ENCODE measurements around the gene IL24.
"Not testable (repeated sequence)": the region's sequence is repeated elsewhere in the genome, so short reads cannot be mapped to it uniquely, and the experiment has no call there.

IL24 gene, protein sequence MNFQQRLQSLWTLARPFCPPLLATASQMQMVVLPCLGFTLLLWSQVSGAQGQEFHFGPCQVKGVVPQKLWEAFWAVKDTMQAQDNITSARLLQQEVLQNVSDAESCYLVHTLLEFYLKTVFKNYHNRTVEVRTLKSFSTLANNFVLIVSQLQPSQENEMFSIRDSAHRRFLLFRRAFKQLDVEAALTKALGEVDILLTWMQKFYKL

GRCh38 chr1:206897175-206897574, at the start of gene IL24:
Gene IL24 (plus strand): TSS chr1:206897443. CDS start chr1:206897833, 390 bp downstream.
- no peak for DNase-seq

- DNase-seq = no peak
Measured at GRCh38 chr1:206847946-206848345, 49.3 kb upstream of the IL24 start.

DNA sequence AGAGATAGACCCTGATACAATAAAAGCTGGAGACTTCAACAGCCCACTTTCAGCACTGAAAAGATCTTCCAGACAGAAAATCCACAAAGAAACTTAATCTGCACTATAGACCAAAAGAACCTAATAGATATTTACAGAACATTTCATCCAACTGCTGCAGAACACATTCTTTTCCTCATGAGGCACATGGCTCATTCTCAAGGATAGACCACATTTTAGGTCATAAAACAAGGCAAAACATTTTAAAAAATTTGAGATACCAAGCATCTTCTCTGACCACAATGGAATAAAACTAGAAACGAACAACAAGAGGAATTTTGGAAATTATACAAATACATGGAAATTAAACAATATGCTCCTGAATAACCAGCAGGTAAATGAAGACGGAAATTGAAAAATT, 46.8 kb upstream of the IL24 start:
- no peak for DNase-seq

- DNase-seq = no peak
Measured at GRCh38 chr1:206851341-206852010, 45.8 kb upstream of the IL24 start.

GRCh38 chr1:206852662-206853061, 44.6 kb upstream of the IL24 start:
- DNase-seq = not testable (repeated sequence)

DNA sequence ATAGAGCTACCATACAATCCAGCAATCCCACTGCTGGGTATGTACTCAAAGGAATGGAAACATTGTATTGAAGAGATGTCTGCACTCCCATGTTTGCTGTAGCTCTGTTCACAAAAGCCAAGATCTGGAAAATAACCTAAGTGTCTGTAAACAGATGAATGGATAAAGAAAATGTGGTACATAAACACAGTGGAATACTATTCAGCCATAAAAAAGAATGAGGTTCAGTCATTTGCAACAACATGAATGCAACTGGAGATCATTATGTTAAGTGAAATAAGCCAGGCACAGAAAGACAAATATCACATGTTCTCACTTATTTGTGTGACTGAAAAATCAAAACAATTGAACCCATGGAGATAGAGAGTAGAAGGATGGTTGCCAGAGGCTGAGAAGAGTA, 43.5 kb upstream of the IL24 start:
- not testable (repeated sequence) for DNase-seq

DNA sequence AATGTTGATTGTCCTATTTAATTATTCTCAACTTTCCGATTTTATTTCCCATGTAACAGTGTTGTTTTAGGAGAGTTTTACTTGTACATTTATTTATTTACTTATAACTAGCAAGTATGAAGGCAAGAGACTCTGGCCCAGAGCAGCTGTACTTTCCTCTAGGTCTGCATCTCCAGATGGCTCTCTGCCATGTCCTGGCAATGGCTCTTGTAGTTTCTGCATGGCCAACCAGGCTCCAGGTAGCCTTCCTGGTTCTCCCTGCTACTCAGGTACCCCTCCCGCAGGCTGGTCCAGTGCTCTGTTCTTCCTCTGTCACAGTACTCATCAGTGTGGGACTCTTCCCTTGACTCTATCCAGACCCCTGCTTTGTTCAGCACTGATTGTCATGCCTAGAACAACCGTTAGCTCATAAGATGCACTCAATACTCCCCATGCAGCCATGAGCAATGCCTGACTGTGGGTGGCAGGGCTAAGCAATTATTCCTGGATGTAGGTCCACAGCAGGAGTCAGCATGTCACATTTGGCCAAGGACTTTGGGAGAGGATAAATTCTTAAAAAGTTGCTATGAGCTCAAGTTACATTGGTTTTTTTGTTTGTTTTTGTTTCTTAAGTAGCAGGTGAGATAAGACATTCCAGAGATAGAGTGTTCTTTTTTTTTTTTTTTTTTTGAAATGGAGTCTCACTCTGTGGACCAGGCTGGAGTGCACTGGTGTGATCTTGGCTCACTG, 42.7 kb upstream of the IL24 start:
- DNase-seq = no peak

- no peak for DNase-seq
Measured at GRCh38 chr1:206855859-206856258, 41.4 kb upstream of the IL24 start.

- DNase-seq = no peak
Measured at GRCh38 chr1:206856674-206857464, 40.4 kb upstream of the IL24 start.

GRCh38 chr1:206859082-206859521, 38.1 kb upstream of the IL24 start:
- DNase-seq = no peak

GRCh38 chr1:206860165-206860564, 37.1 kb upstream of the IL24 start:
- no peak for DNase-seq

DNA sequence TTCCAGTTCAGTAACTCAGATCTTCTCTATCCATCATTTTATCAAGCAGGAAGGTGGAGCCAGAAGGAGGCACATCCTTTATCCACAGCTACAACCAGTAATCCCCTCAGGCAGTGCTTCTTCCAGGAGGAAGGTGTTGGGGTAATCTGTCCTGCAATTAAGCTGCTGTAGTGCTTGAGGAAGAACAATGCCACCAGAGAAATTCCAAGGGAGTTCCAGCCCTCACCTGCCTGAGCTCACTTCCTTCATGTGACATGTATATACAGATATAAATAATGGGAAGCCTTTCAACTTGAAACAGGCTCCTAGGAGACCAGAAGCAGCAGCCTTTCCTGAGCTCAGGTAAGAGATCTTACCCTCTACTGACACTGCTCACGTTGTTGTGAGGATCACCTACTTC, 34.0 kb upstream of the IL24 start:
- no peak for DNase-seq

GRCh38 chr1:206864939-206865671, 32.1 kb upstream of the IL24 start, which contains the start of gene IL20:
Gene IL20 (plus strand): TSS chr1:206865623. CDS start chr1:206865853, 230 bp downstream.
- peak; percentile 5 for DNase-seq

DNA sequence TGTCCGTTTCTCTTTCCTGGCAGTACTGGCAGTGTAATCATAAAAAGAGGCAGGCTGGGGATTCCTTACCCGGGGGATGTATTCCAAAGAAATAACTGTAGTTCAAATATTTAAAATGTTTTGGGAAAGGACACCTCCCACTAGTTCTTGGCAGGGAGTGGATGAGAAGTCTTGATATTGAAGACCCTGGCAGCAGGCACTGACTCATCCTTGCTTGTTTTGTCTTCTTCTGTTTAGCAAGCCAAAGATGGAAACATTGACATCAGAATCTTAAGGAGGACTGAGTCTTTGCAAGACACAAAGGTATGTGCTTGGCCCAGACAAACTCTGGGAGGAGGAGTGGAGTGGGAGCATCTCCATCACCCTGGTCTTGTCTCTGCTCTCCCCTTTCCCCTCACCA, 31.2 kb upstream of the IL24 start:
- no peak for DNase-seq

DNA sequence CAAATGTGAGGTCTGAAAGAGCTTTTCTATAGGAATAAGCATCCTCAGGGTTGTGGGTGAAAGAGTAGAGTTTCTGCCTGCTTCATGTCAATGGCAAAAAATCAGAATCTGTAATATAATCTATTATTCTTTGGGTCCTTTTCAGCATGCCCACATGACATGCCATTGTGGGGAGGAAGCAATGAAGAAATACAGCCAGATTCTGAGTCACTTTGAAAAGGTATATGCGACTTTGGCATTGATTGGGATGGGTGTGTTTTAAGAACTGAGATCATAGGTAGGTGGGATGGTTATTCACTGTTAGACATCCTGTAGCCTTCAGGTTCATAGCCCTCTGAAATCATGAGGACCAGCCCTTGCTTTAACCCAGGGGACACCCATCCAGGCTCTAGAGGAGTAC, 30.0 kb upstream of the IL24 start:
- DNase-seq = no peak

DNA sequence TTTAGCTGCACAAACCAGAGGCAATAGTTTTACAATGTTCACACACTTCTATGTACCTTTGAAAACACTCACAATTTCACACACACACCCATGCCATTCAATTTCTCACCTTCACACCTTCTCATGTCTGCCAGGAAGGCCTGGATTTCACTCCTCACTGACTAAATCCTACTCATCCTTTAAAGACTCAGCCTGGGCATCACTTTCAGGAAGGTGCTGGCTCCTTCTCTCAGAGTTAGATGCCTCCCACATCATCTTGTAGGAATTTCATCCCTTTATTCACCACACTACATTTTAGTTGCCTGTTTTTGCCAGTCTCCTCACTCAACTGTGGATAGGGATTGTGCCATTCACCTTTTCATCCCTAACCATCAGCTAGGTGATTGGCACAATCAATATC, 29.5 kb upstream of the IL24 start:
- DNase-seq = no peak

- no peak for DNase-seq
Measured at GRCh38 chr1:206868264-206868663, 29.0 kb upstream of the IL24 start.

GRCh38 chr1:206872139-206872538, 25.1 kb upstream of the IL24 start:
- DNase-seq = no peak

DNA sequence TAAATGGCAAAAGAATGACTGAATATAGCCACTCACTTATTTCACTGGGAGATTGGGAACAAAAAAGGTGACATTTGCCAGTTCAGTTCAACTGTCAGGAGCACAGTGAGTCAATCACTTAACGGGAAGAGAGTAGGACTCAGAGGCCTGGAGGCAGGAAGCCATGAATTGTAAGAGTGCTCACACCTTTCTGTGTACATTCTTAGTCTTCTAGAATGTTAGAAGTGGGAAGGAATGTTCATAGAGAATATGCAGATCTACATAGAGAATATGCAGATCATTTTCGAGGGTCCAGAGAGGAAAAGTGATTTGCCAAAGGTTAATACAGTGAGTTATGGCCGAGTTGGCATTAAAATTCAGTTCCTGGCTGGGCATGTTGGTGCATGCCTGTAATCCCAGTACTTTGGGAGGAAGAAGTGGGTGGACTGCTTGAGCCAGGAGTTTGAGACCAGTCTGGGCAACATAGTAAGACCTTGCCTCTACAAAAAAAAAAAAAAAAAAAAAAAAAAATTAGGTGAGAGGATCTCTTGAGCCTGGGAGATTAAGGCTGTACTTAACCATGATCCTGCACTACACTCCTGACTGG, 23.5 kb upstream of the IL24 start:
- no peak for DNase-seq

DNA sequence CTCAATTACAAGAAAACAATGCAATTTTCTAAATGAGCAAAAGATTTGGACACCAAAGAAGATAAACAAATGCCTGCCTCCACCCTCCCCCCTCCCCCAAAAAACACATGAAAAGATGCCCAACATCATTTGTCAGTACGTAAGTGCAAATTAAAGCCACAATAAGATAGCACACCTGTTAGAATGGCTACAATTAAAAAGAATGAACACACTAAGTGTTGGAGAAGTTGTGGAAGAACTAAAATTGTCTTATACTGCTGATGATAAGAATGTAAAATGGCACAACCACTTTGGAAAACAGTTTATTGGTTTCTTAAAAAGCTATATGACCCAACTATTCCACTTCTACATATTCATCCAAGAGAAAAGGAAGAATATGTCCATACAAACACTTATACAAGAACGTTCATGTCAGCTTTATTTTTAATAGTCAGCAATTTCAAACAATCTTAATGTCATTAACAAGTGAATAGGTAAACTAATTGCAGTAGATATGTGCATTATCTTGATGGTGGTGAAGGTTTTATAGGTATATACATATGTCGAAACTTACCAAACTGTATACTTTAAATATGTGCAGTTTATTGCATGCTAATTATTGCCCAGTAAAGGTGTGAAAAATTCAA, 21.4 kb upstream of the IL24 start:
- no peak for DNase-seq

DNA sequence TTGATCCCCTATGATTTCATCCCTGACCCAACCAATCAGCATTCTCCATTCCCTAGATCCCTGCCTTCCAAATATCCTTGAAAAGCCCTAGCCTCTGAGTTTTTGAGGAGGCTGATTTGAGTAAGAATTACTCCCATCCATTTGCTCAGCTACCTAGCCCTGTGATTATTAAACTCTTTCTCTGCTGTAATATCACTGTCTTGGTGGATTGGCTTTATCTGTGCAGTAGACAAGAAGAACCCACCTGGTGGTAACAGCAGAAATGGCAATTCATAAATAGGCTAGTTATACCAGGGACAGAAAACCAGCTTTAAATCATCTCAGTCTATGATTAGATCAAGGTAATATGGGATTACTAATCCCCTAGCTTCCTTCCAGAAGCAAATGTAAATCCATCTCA, 18.8 kb upstream of the IL24 start:
- no peak for DNase-seq

DNA sequence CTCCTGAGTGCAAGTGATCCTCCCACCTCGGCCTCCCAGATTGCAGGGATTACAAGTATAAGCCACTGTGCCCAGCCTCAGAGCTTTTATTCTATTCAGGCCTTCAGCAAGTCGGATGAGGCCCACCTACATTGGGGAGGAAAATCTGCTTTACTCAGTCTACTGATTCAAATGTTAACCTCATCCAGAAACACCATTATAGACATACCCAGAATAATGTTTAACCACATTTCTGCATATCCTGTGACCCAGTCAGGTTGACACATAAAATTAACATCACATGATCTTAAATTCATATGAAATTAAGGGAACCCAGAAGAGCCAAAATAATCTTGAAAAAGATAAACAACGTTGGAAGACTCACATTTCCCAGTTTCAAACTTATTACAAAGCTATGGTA, 16.9 kb upstream of the IL24 start:
- DNase-seq = no peak

Data from NCI-H774 (cell line).